ENCODE data around the gene RXFP2.

GRCh38 chr13:31772231-31772630, 32.9 kb downstream of the RXFP2 start:
- TF ChIP-seq, protein P1, sequence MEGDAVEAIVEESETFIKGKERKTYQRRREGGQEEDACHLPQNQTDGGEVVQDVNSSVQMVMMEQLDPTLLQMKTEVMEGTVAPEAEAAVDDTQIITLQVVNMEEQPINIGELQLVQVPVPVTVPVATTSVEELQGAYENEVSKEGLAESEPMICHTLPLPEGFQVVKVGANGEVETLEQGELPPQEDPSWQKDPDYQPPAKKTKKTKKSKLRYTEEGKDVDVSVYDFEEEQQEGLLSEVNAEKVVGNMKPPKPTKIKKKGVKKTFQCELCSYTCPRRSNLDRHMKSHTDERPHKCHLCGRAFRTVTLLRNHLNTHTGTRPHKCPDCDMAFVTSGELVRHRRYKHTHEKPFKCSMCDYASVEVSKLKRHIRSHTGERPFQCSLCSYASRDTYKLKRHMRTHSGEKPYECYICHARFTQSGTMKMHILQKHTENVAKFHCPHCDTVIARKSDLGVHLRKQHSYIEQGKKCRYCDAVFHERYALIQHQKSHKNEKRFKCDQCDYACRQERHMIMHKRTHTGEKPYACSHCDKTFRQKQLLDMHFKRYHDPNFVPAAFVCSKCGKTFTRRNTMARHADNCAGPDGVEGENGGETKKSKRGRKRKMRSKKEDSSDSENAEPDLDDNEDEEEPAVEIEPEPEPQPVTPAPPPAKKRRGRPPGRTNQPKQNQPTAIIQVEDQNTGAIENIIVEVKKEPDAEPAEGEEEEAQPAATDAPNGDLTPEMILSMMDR (tag by site-specific recombination; IDR thresholded peaks at IDR 0.05) = no peak
- TF ChIP-seq ZNF280D (tag by site-specific recombination; IDR thresholded peaks at IDR 0.05) (no peak), YY1 (tag by site-specific recombination; IDR thresholded peaks at IDR 0.05) (no peak), ZNF366 (tag by site-specific recombination; conservative IDR thresholded peaks at IDR 0.05) (no peak), FEZF1 (tag by site-specific recombination; IDR thresholded peaks at IDR 0.05) (no peak), ZNF114 (tag by site-specific recombination; IDR thresholded peaks at IDR 0.05) (no peak), SP2 (tag by site-specific recombination; IDR thresholded peaks at IDR 0.05) (no peak), MYNN (tag by site-specific recombination; IDR thresholded peaks at IDR 0.05; ENCODE audit: borderline replicate concordance) (no peak), RBAK (tag by site-specific recombination; IDR thresholded peaks at IDR 0.05) (no peak), ZNF239 (tag by site-specific recombination; IDR thresholded peaks at IDR 0.05) (no peak), HOXA7 (CRISPR knock-in tag; IDR thresholded peaks at IDR 0.05; ENCODE audit: borderline replicate concordance) (no peak), ZNF138 (tag by site-specific recombination; IDR thresholded peaks at IDR 0.05; ENCODE audit: borderline replicate concordance) (no peak), ZNF561 (tag by site-specific recombination; IDR thresholded peaks at IDR 0.05; ENCODE audit: borderline replicate concordance) (no peak), PBX3 (CRISPR knock-in tag; IDR thresholded peaks at IDR 0.05) (no peak)
